ENCODE results near the gene TSPAN18. TPM values are rescaled to one million over a fixed set of nuclear protein-coding genes. Genes with fewer than 3 reads are reported as not detected.
"Not testable (repeated sequence)": the region's sequence is repeated elsewhere in the genome, so short reads cannot be mapped to it uniquely, and the experiment has no call there.

The TSPAN18 gene
- polyA plus RNA-seq, 6 donors from 2014 or later: 0.27 to 1.6 (median 1.1) TPM; not detected in 1

GRCh38 chr11:44868455-44869421 is 142.0 kb downstream of the TSPAN18 start:
- H3K4me3 Mint-ChIP-seq: no peak overlapping the region
- H3K27me3 Mint-ChIP-seq: peaks cover 0 to 10% (median 8%) of the 10 kb centered on the region in 3 donors
- H3K4me1 Mint-ChIP-seq: peaks cover 4 to 9% (median 8%) of the 10 kb centered on the region in 3 donors
- peaks cover 0 to 14% (median 3%) of the 10 kb centered on the region in 7 donors for H3K9me3 Mint-ChIP-seq
- DNase-seq (no peak), ATAC-seq (ENCODE audit: low read depth in 2 of 2) (no peak)
- no peaks in the 10 kb centered on the region for H3K36me3 Mint-ChIP-seq
- H3K27ac Mint-ChIP-seq: no peak overlapping the region

- no peak overlapping the region for H3K4me3 Mint-ChIP-seq
- H3K9me3 Mint-ChIP-seq: peaks cover 0 to 14% (median 3%) of the 10 kb centered on the region in 7 donors
- H3K27me3 Mint-ChIP-seq: peaks cover 0 to 10% (median 5%) of the 10 kb centered on the region in 3 donors
- H3K36me3 Mint-ChIP-seq: no peaks in the 10 kb centered on the region
- H3K4me1 Mint-ChIP-seq: peaks cover 4 to 9% (median 8%) of the 10 kb centered on the region in 3 donors
- ATAC-seq (ENCODE audit: low read depth in 2 of 2) (no peak), DNase-seq (no peak)
- peak overlapping the region in 1 of 6 donors; percentile 4 for H3K27ac Mint-ChIP-seq
Observed at GRCh38 chr11:44870181-44870580, 143.4 kb downstream of the TSPAN18 start.

GRCh38 chr11:44870615-44871176 is 143.9 kb downstream of the TSPAN18 start:
- H3K4me3 Mint-ChIP-seq: no peak overlapping the region
- H3K36me3 Mint-ChIP-seq: no peaks in the 10 kb centered on the region
- H3K27me3 Mint-ChIP-seq: peaks cover 0 to 10% (median 3%) of the 10 kb centered on the region in 3 donors
- H3K4me1 Mint-ChIP-seq: peaks cover 4 to 9% (median 8%) of the 10 kb centered on the region in 3 donors
- no peak overlapping the region for H3K27ac Mint-ChIP-seq
- no peak for DNase-seq
- ATAC-seq (ENCODE audit: low read depth in 2 of 2): no peak
- H3K9me3 Mint-ChIP-seq: peaks cover 0 to 14% (median 3%) of the 10 kb centered on the region in 7 donors

- peak; percentile 25 for DNase-seq
- ATAC-seq (ENCODE audit: low read depth in 2 of 2): peak; percentile 76 to 85
- H3K27me3 Mint-ChIP-seq, H3K36me3 Mint-ChIP-seq, H3K4me1 Mint-ChIP-seq, H3K4me3 Mint-ChIP-seq: not testable (repeated sequence)
- H3K9me3 Mint-ChIP-seq: peaks cover 0 to 14% (median 3%) of the 10 kb centered on the region in 7 donors
- peak overlapping the region in 2 of 6 donors; percentile 32 to 78 for H3K27ac Mint-ChIP-seq
Observed at GRCh38 chr11:44871682-44872081, 144.9 kb downstream of the TSPAN18 start.

- Mint-ChIP-seq H3K27ac (no peak overlapping the region), H3K36me3 (no peaks in the 10 kb centered on the region), H3K4me1 (peaks cover 4 to 9% (median 8%) of the 10 kb centered on the region in 3 donors), H3K9me3 (peaks cover 0 to 14% (median 3%) of the 10 kb centered on the region in 7 donors), H3K4me3 (no peak overlapping the region), H3K27me3 (peaks cover 0 to 7% (median 3%) of the 10 kb centered on the region in 3 donors)
- no peak for ATAC-seq (ENCODE audit: low read depth in 2 of 2)
- DNase-seq: no peak
Observed at GRCh38 chr11:44872556-44872955, 145.8 kb downstream of the TSPAN18 start.

GRCh38 chr11:44873537-44873936 is 146.8 kb downstream of the TSPAN18 start:
- peaks cover 0 to 14% (median 3%) of the 10 kb centered on the region in 7 donors for H3K9me3 Mint-ChIP-seq
- no peak for DNase-seq
- H3K27ac Mint-ChIP-seq: no peak overlapping the region
- H3K27me3 Mint-ChIP-seq: peaks cover 0 to 4% (median 3%) of the 10 kb centered on the region in 3 donors
- peaks cover 4 to 9% (median 8%) of the 10 kb centered on the region in 3 donors for H3K4me1 Mint-ChIP-seq
- no peaks in the 10 kb centered on the region for H3K36me3 Mint-ChIP-seq
- no peak overlapping the region for H3K4me3 Mint-ChIP-seq
- no peak for ATAC-seq (ENCODE audit: low read depth in 2 of 2)

GRCh38 chr11:44874284-44874683 is 147.5 kb downstream of the TSPAN18 start:
- no peaks in the 10 kb centered on the region for H3K36me3 Mint-ChIP-seq

GRCh38 chr11:44875037-44875436 is 148.3 kb downstream of the TSPAN18 start:
- no peaks in the 10 kb centered on the region for H3K36me3 Mint-ChIP-seq
- peaks cover 0 to 4% (median 3%) of the 10 kb centered on the region in 3 donors for H3K27me3 Mint-ChIP-seq
- H3K9me3 Mint-ChIP-seq: peaks cover 0 to 14% (median 3%) of the 10 kb centered on the region in 7 donors
- peaks cover 4 to 9% (median 8%) of the 10 kb centered on the region in 3 donors for H3K4me1 Mint-ChIP-seq
- no peak overlapping the region for H3K27ac Mint-ChIP-seq
- DNase-seq (no peak), ATAC-seq (ENCODE audit: low read depth in 2 of 2) (no peak)
- H3K4me3 Mint-ChIP-seq: no peak overlapping the region

More at GRCh38 chr11:44874284-44874683, 147.5 kb downstream of the TSPAN18 start:
- peaks cover 0 to 14% (median 3%) of the 10 kb centered on the region in 7 donors for H3K9me3 Mint-ChIP-seq
- peaks cover 4 to 9% (median 8%) of the 10 kb centered on the region in 3 donors for H3K4me1 Mint-ChIP-seq
- no peak for ATAC-seq (ENCODE audit: low read depth in 2 of 2)
- H3K27me3 Mint-ChIP-seq: peaks cover 0 to 4% (median 3%) of the 10 kb centered on the region in 3 donors
- H3K4me3 Mint-ChIP-seq: no peak overlapping the region
- DNase-seq: no peak
- no peak overlapping the region for H3K27ac Mint-ChIP-seq

GRCh38 chr11:44876194-44876723 is 149.5 kb downstream of the TSPAN18 start:
- no peak overlapping the region for H3K27ac Mint-ChIP-seq

GRCh38 chr11:44876906-44877305 is 150.1 kb downstream of the TSPAN18 start:
- Mint-ChIP-seq H3K36me3 (no peaks in the 10 kb centered on the region), H3K4me1 (peaks cover 0 to 3% (median 3%) of the 10 kb centered on the region in 3 donors), H3K27ac (no peak overlapping the region), H3K27me3 (peaks cover 0 to 4% (median 3%) of the 10 kb centered on the region in 3 donors), H3K4me3 (no peak overlapping the region), H3K9me3 (no peaks in the 10 kb centered on the region)
- no peak for DNase-seq
- no peak for ATAC-seq (ENCODE audit: low read depth in 2 of 2)

More at GRCh38 chr11:44876194-44876723, 149.5 kb downstream of the TSPAN18 start:
- Mint-ChIP-seq H3K9me3 (peaks cover 0 to 6% (median 2%) of the 10 kb centered on the region in 7 donors), H3K4me3 (no peak overlapping the region), H3K36me3 (no peaks in the 10 kb centered on the region), H3K4me1 (peaks cover 4 to 9% (median 8%) of the 10 kb centered on the region in 3 donors), H3K27me3 (peaks cover 0 to 4% (median 3%) of the 10 kb centered on the region in 3 donors)
- no peak for ATAC-seq (ENCODE audit: low read depth in 2 of 2)
- no peak for DNase-seq

GRCh38 chr11:44877571-44878497 is 151.1 kb downstream of the TSPAN18 start:
- Mint-ChIP-seq H3K4me1 (no peaks in the 10 kb centered on the region), H3K9me3 (no peaks in the 10 kb centered on the region), H3K4me3 (no peak overlapping the region), H3K36me3 (no peaks in the 10 kb centered on the region), H3K27ac (no peak overlapping the region), H3K27me3 (peaks cover 0 to 8% (median under 1%) of the 10 kb centered on the region in 3 donors)
- DNase-seq (no peak), ATAC-seq (ENCODE audit: low read depth in 2 of 2) (no peak)

- no peaks in the 10 kb centered on the region for H3K4me1 Mint-ChIP-seq
- H3K4me3 Mint-ChIP-seq: no peak overlapping the region
- no peaks in the 10 kb centered on the region for H3K36me3 Mint-ChIP-seq
- no peak for ATAC-seq (ENCODE audit: low read depth in 2 of 2)
- H3K27me3 Mint-ChIP-seq: peaks cover 0 to 6% (median 0%) of the 10 kb centered on the region in 3 donors
- no peak overlapping the region for H3K27ac Mint-ChIP-seq
- DNase-seq: no peak
- H3K9me3 Mint-ChIP-seq: no peaks in the 10 kb centered on the region
Observed at GRCh38 chr11:44878711-44879110, 151.9 kb downstream of the TSPAN18 start.

All from naive B cell (primary cell).